Nephron progenitor cell (in vitro differentiated cells): ENCODE data around the gene RSF1.

Source experiments
- DNase-seq: peaks from one replicate; pipeline ENCODE4 v3.0.0; 2021
- H3K27ac Mint-ChIP-seq: 2 replicates; pipeline ENCODE4 v1.8.0; 2021; ENCODE audit warnings: mild to moderate bottlenecking, moderate library complexity, mixed read lengths
- H3K27me3 Mint-ChIP-seq: 2 replicates; pipeline ENCODE4 v1.8.0; 2021; ENCODE audit warnings: mild to moderate bottlenecking, low read depth, mixed read lengths; ENCODE audit not compliant: poor library complexity
- H3K36me3 Mint-ChIP-seq: 2 replicates; pipeline ENCODE4 v1.8.0; 2021; ENCODE audit warnings: low read depth, mixed read lengths
- H3K4me1 Mint-ChIP-seq: 2 replicates; pipeline ENCODE4 v1.8.0; 2021; ENCODE audit warnings: mixed read lengths
- H3K4me3 Mint-ChIP-seq: 2 replicates; pipeline ENCODE4 v1.8.0; 2021; ENCODE audit warnings: mild to moderate bottlenecking, moderate library complexity, mixed read lengths
- H3K9me3 Mint-ChIP-seq: 2 replicates; pipeline ENCODE4 v1.8.0; 2021; ENCODE audit warnings: mild to moderate bottlenecking, moderate library complexity, mixed read lengths
- TF ChIP-seq, protein P1 (sequence below): fragments of 200-600 bp; sonication (generic); IDR thresholded peaks from 2 replicates; pipeline ENCODE4 v1.5.0; 2021; ENCODE audit warnings: antibody characterized with exemption

Gene RSF1

DNA sequence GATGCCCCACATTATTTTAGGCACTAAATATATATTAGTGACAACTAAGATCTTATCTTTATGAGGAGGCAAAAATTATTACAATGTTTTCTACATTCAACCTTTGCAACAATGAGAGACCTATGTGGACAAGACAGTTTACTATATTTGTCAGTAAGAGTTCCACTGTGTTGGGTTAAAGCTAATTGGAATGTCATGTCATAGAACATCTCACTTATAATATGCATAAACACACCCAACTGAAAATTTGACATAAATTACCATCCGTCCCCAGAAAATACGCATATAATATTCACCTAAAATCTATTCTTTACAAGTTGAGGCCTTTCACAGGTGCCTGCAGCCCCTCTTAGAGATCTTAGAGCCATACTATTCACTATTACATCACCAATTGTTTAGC, 84.0 kb downstream of the RSF1 start:
- Mint-ChIP-seq H3K9me3 (peaks cover 22% of the 10 kb centered on the region), H3K27me3 (no peaks in the 10 kb centered on the region)

DNA sequence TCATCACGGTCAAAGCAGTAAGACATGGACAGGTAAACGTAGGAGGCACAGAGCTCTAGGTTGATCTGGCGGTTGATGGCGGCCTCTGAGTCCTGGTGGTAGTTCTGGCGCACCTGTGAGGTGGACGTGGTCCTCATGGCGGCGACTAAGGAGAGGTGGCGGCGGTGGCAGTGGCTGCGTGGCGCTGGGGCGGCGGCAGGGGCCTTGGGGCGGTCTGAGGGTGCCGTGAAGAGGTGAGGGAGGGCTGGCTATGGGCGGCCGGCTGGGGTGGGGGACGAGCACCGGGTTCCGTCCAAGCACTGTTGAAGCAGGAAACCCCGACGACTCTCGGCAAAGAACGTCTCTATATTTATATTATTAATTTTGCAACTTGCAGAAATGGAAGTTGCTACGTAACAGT, 85.6 kb downstream of the RSF1 start:
- peaks cover 97% of the 10 kb centered on the region for H3K36me3 Mint-ChIP-seq
- DNase-seq = no peak
- peaks cover 35% of the 10 kb centered on the region for H3K9me3 Mint-ChIP-seq
- H3K4me1 Mint-ChIP-seq = no peaks in the 10 kb centered on the region
- TF ChIP-seq, protein P1, sequence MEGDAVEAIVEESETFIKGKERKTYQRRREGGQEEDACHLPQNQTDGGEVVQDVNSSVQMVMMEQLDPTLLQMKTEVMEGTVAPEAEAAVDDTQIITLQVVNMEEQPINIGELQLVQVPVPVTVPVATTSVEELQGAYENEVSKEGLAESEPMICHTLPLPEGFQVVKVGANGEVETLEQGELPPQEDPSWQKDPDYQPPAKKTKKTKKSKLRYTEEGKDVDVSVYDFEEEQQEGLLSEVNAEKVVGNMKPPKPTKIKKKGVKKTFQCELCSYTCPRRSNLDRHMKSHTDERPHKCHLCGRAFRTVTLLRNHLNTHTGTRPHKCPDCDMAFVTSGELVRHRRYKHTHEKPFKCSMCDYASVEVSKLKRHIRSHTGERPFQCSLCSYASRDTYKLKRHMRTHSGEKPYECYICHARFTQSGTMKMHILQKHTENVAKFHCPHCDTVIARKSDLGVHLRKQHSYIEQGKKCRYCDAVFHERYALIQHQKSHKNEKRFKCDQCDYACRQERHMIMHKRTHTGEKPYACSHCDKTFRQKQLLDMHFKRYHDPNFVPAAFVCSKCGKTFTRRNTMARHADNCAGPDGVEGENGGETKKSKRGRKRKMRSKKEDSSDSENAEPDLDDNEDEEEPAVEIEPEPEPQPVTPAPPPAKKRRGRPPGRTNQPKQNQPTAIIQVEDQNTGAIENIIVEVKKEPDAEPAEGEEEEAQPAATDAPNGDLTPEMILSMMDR = no peak
- no peaks in the 10 kb centered on the region for H3K27me3 Mint-ChIP-seq
- no peak overlapping the region for H3K4me3 Mint-ChIP-seq
- H3K27ac Mint-ChIP-seq = no peak overlapping the region

More for the DNA sequence above, 84.0 kb downstream of the RSF1 start:
- Mint-ChIP-seq H3K27ac (no peak overlapping the region), H3K36me3 (peaks cover 96% of the 10 kb centered on the region), H3K4me1 (no peaks in the 10 kb centered on the region), H3K4me3 (no peak overlapping the region)
- TF ChIP-seq, protein P1 = no peak
- DNase-seq = no peak

DNA sequence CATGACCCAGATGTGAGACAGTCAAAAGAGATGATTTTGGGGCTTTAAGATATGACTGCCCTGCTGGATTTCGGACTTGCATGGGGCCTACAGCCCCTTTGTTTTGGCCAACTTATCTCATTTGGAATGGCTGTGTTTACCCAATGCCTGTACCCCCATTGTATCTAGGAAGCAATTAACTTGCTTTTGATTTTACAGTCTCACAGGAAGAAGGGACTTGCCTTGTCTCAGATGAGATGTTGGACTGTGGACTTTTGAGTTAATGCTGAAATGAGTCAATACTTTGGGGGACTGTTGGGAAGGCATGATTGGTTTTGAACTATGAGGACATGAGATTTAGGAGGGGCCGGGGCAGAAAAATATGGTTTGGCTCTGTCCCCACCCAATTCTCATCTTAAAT, 88.4 kb downstream of the RSF1 start:
- H3K4me3 Mint-ChIP-seq = no peak overlapping the region
- TF ChIP-seq, protein P1 = no peak
- H3K4me1 Mint-ChIP-seq = peaks cover 4% of the 10 kb centered on the region
- no peaks in the 10 kb centered on the region for H3K27me3 Mint-ChIP-seq
- no peak overlapping the region for H3K27ac Mint-ChIP-seq
- no peak for DNase-seq
- H3K9me3 Mint-ChIP-seq = peaks cover 31% of the 10 kb centered on the region
- peaks cover 88% of the 10 kb centered on the region for H3K36me3 Mint-ChIP-seq

DNA sequence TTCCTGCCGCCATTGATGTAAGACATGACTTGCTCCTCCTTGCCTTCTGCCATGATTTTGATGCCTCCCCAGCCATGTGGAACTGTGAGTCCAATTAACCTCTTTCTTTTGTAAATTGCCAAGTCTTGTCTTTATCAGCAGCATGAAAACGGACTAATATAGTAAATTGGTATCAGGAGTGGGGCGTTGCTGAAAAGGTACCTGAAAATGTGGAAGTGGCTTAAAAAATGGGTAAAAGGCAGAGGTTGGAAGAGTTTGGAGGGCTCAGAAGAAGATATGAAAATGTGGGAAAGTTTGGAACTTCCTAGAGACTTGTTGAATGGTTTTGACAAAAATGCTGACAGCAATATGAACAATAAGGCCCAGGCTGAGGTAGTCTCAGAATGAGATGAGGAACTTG, 89.7 kb downstream of the RSF1 start:
- TF ChIP-seq, protein P1 = no peak
- no peaks in the 10 kb centered on the region for H3K27me3 Mint-ChIP-seq
- peaks cover 4% of the 10 kb centered on the region for H3K4me1 Mint-ChIP-seq
- DNase-seq = no peak
- H3K27ac Mint-ChIP-seq = no peak overlapping the region
- H3K4me3 Mint-ChIP-seq = no peak overlapping the region
- H3K9me3 Mint-ChIP-seq = peaks cover 31% of the 10 kb centered on the region
- H3K36me3 Mint-ChIP-seq = peaks cover 80% of the 10 kb centered on the region

DNA sequence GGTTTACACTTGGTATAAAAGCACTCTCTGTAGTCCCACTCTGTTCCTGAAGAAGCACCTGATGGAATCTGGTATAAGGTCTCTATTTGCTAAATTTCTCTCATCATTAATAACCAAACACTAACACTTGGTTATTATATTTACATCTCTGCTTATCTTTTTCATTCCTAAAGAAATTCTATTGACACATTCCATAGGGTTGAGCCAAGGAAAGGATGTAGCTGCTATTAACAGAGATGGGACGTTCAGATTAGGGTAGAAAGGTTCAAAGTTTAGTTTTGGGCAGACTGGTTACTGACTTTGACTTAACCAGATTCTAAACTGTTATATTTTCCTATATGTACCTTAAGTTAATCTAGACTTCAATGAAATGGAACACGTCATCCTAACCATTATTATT, 91.5 kb downstream of the RSF1 start:
- peaks cover 80% of the 10 kb centered on the region for H3K36me3 Mint-ChIP-seq
- H3K4me3 Mint-ChIP-seq = no peak overlapping the region
- peaks cover 9% of the 10 kb centered on the region for H3K4me1 Mint-ChIP-seq
- DNase-seq = no peak
- peaks cover 31% of the 10 kb centered on the region for H3K9me3 Mint-ChIP-seq
- TF ChIP-seq, protein P1 = no peak
- H3K27me3 Mint-ChIP-seq = no peaks in the 10 kb centered on the region
- no peak overlapping the region for H3K27ac Mint-ChIP-seq

DNA sequence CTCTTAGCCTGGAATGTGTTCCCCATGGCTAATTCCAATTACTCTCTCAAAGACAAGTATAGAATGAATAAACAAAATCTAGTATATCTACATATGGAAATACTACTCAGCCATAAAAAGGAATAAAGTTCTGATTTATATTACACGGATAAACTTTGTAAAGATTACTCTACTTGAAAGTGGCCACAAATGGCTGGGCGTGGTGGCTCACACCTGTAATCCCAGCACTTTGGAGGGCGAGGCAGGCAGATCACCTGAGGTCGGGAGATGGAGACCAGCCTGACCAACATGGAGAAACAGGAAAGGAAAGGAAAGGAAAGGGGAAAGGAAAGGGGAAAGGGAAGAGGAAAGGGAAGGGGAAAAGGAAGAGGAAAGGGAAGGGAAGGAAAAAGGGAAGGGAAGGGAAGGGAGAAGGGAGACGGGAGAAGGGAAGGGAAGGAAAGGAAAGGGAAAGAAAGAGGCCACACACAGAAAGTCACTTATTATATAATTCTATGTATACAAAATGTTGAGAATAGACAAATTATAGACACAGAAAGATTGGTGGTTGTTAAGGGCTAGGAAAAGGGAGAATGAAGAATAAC, 92.2 kb downstream of the RSF1 start:
- H3K36me3 Mint-ChIP-seq = peaks cover 80% of the 10 kb centered on the region
- peaks cover 27% of the 10 kb centered on the region for H3K9me3 Mint-ChIP-seq
- TF ChIP-seq, protein P1 = no peak
- H3K27ac Mint-ChIP-seq = no peak overlapping the region
- H3K27me3 Mint-ChIP-seq = no peaks in the 10 kb centered on the region
- DNase-seq = no peak
- H3K4me3 Mint-ChIP-seq = no peak overlapping the region
- H3K4me1 Mint-ChIP-seq = peaks cover 9% of the 10 kb centered on the region
